ENCODE data around the gene QRICH1. TPM values are rescaled to one million over a fixed set of nuclear protein-coding genes. Genes with fewer than 3 reads are reported as not detected.

QRICH1 gene
- total RNA-seq, 6 experiments from 2014 or later, result 21.9 to 35.7 (median 31.7) TPM

DNA sequence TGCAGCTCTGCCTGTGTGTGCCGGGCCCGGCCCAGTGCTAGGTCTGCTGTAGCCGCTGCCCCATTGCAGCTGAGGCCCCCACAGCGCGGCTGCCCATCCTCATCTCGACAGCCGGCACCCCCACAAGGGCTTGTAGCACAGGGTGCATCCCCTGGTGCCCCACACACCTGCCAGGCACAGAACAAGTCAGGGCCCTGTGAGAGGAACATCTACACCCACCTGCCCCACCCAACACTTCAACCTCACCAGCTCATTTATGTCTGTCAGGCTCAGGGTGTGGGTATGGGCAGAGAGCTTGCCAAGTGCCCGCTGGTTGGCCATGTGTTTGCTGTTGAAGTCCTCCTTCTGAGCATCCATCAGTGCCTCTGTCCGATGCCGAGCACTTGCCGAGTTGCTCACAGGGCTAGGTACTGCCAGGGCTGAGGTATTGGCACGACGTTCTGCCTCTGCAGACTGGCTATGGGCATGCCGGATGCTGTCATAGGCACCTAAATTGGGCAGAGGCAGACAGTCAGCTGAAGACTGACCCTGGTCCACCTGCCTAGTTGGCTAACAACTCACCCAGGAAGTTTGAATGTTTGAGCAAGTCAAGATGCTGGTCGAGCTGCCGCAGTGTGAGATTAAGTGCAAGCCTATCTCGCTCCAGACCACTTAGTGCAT, 29.1 kb upstream of the QRICH1 start:
- Histone ChIP-seq H3K27me3 (no peaks in the 10 kb centered on the region), H3K27ac (no peak overlapping the region), H3K4me3 (no peak overlapping the region), H3K36me3 (peaks cover under 1 to 41% (median 11%) of the 10 kb centered on the region in 4 donors), H3K4me1 (peaks cover 0 to 11% (median 6%) of the 10 kb centered on the region in 4 donors), H3K9me3 (no peaks in the 10 kb centered on the region)
- intact Hi-C loops (cut with DNase I), result no loop called here
- no peak for DNase-seq
- TF ChIP-seq, protein P1, sequence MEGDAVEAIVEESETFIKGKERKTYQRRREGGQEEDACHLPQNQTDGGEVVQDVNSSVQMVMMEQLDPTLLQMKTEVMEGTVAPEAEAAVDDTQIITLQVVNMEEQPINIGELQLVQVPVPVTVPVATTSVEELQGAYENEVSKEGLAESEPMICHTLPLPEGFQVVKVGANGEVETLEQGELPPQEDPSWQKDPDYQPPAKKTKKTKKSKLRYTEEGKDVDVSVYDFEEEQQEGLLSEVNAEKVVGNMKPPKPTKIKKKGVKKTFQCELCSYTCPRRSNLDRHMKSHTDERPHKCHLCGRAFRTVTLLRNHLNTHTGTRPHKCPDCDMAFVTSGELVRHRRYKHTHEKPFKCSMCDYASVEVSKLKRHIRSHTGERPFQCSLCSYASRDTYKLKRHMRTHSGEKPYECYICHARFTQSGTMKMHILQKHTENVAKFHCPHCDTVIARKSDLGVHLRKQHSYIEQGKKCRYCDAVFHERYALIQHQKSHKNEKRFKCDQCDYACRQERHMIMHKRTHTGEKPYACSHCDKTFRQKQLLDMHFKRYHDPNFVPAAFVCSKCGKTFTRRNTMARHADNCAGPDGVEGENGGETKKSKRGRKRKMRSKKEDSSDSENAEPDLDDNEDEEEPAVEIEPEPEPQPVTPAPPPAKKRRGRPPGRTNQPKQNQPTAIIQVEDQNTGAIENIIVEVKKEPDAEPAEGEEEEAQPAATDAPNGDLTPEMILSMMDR (IDR thresholded peaks at IDR 0.05), result no peak
- no peak for TF ChIP-seq POLR2A (IDR thresholded peaks at IDR 0.05)
- 92% methylated on average over 5 of the region's 17 CpGs for WGBS (ENCODE audit: insufficient coverage, low coverage, low lambda C conversion rate, missing lambda C conversion rate)
- no peak for ATAC-seq

DNA sequence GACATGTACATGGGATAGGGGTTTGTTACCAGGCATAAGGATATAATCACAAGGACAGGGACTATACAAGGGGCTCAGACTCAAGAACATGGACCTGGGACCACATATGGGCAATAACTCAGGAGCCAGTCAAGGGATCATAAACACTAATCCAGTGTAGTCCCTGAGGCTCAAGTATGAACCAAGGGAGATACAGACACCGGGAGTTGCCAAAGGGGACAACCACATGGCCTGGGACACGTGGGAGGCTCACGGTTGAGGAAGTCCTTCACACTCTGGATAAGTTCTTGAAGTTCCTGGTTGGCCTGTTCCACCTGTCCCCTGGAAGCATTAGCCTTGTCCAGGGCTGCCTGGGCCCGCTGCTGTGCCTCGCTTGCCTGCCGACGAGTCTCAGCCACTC, 28.6 kb upstream of the QRICH1 start:
- Histone ChIP-seq H3K27ac (no peak overlapping the region), H3K9me3 (no peaks in the 10 kb centered on the region), H3K4me1 (peaks cover 0 to 11% (median 6%) of the 10 kb centered on the region in 4 donors), H3K4me3 (no peak overlapping the region), H3K27me3 (no peaks in the 10 kb centered on the region), H3K36me3 (peaks cover 4 to 47% (median 15%) of the 10 kb centered on the region in 4 donors)
- DNase-seq (no peak), ATAC-seq (no peak)
- intact Hi-C loops (cut with DNase I), result no loop called here
- no CpG with 5 or more reads among the region's 7 CpGs for WGBS (ENCODE audit: insufficient coverage, low coverage, low lambda C conversion rate, missing lambda C conversion rate)
- TF ChIP-seq, protein P1 (IDR thresholded peaks at IDR 0.05), result no peak
- no peak for TF ChIP-seq POLR2A (IDR thresholded peaks at IDR 0.05)

DNA sequence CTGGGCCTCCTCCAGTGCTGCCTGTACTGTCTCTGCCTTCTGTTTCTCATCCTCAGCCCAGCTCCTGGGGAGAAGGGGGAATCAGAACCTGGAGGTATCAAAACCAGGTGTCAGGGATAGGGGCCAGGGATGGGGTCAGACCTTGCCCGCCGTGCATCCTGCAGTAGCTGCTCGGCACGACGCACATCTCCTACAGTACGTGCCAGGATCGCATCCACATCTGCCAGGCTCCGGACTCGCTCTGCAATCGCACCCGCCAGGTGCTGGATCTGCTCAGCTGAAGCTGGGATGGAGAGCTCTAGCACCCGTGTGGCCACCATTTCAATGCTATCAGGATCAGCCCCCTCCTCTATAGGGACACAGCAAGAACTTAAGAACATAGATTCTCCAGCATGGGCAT, 28.2 kb upstream of the QRICH1 start:
- H3K4me1 ChIP-seq, result peaks cover 0 to 11% (median 6%) of the 10 kb centered on the region in 4 donors
- no peak overlapping the region for H3K27ac ChIP-seq
- 100% methylated on average over 1 of the region's 12 CpGs for WGBS (ENCODE audit: insufficient coverage, low coverage, low lambda C conversion rate, missing lambda C conversion rate)
- H3K27me3 ChIP-seq, result no peaks in the 10 kb centered on the region
- no peak overlapping the region for H3K4me3 ChIP-seq
- no peaks in the 10 kb centered on the region for H3K9me3 ChIP-seq
- no peak for TF ChIP-seq POLR2A (IDR thresholded peaks at IDR 0.05)
- TF ChIP-seq, protein P1 (IDR thresholded peaks at IDR 0.05), result no peak
- intact Hi-C loops (cut with DNase I), result no loop called here
- peaks cover 4 to 51% (median 18%) of the 10 kb centered on the region in 4 donors for H3K36me3 ChIP-seq
- DNase-seq (no peak), ATAC-seq (no peak)

DNA sequence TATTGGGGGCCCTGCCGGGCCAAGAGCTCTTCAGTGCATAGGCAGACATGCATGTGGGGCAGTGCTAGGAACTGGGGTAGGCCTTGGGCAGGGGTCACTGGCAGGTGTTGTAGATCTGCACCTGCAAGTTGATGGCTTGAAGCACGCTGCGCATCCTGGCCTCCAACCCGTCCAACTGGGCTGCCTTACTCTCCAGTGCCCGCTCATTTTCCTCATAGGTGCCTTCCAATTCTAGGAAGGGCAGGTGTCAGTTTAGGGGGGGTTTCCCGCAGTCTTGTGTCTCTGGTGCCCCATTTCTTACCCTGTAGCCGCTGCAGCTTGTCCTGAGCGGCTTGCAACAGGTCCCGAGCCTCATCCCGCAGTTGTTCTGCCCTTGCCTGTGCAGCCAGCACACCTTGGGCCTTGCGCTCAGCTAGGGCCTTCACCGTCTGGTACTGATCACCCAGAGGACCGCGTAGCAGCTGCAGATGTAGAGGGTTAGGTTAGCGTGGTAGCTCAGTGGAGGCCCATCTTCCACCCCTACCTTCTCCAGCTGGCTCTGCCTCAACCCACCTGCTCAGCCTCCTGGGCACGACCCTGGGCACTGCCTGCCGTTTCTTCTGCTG, 27.4 kb upstream of the QRICH1 start:
- TF ChIP-seq, protein P1 (IDR thresholded peaks at IDR 0.05), result no peak
- no peak for TF ChIP-seq POLR2A (IDR thresholded peaks at IDR 0.05)
- peak overlapping the region; percentile 85 to 96 (median 95) for H3K4me3 ChIP-seq
- peaks cover 0 to 11% (median 6%) of the 10 kb centered on the region in 4 donors for H3K4me1 ChIP-seq
- ATAC-seq (no peak), DNase-seq (no peak)
- WGBS (ENCODE audit: insufficient coverage, low coverage, low lambda C conversion rate, missing lambda C conversion rate), result 66% methylated on average over 5 of the region's 17 CpGs
- H3K36me3 ChIP-seq, result peaks cover 6 to 54% (median 22%) of the 10 kb centered on the region in 4 donors
- intact Hi-C loops (cut with DNase I), result no loop called here
- no peaks in the 10 kb centered on the region for H3K27me3 ChIP-seq
- peak overlapping the region; percentile 75 to 79 (median 78) for H3K27ac ChIP-seq
- H3K9me3 ChIP-seq, result no peaks in the 10 kb centered on the region
